ENCODE measurements around the gene EFHD2. TPM values are rescaled to one million over a fixed set of nuclear protein-coding genes. Genes with fewer than 3 reads are reported as not detected.

Gene EFHD2
- total RNA-seq, 3 donors from 2014 or later (not counting 1 experiment from before 2014, with no cell fraction given): 804 to 952 (median 855) TPM

- peak overlapping the region; percentile 63 for H3K27ac ChIP-seq (ENCODE audit: low read length)
- peaks cover 38% of the 10 kb centered on the region for H3K4me1 ChIP-seq (ENCODE audit: control insufficient read depth, insufficient read depth, low read length)
- H3K9me3 ChIP-seq (ENCODE audit: control insufficient read depth, insufficient read depth, low read length): no peaks in the 10 kb centered on the region
- intact Hi-C loops (cut with micrococcal nuclease): loop anchor here (5.0 kb wide), 2 partner anchors 33 to 37 kb away; no protein-coding TSS in a partner anchor
- H3K36me3 ChIP-seq (ENCODE audit: control insufficient read depth, insufficient read depth, low read length): no peaks in the 10 kb centered on the region
- WGBS (ENCODE audit: insufficient coverage): 91% methylated on average over 5 of the region's 5 CpGs
- H3K27me3 Mint-ChIP-seq (ENCODE audit: low read depth in 2 of 2): no peaks in the 10 kb centered on the region
- H3K4me3 Mint-ChIP-seq: peak overlapping the region; percentile 93
- ATAC-seq: no peak
- no peaks in the 10 kb centered on the region for H3K27me3 ChIP-seq (ENCODE audit: control insufficient read depth, insufficient read depth, low read length)
- TF ChIP-seq, protein P1, sequence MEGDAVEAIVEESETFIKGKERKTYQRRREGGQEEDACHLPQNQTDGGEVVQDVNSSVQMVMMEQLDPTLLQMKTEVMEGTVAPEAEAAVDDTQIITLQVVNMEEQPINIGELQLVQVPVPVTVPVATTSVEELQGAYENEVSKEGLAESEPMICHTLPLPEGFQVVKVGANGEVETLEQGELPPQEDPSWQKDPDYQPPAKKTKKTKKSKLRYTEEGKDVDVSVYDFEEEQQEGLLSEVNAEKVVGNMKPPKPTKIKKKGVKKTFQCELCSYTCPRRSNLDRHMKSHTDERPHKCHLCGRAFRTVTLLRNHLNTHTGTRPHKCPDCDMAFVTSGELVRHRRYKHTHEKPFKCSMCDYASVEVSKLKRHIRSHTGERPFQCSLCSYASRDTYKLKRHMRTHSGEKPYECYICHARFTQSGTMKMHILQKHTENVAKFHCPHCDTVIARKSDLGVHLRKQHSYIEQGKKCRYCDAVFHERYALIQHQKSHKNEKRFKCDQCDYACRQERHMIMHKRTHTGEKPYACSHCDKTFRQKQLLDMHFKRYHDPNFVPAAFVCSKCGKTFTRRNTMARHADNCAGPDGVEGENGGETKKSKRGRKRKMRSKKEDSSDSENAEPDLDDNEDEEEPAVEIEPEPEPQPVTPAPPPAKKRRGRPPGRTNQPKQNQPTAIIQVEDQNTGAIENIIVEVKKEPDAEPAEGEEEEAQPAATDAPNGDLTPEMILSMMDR (IDR thresholded peaks at IDR 0.05): no peak
- DNase-seq: no peak
- peak overlapping the region; percentile 87 to 88 for H3K27ac Mint-ChIP-seq
- peaks cover 34 to 55% of the 10 kb centered on the region in 2 donors for H3K4me1 Mint-ChIP-seq
- H3K36me3 Mint-ChIP-seq: no peaks in the 10 kb centered on the region
- H3K4me3 ChIP-seq (ENCODE audit: low read length): no peak overlapping the region
- no peaks in the 10 kb centered on the region for H3K9me3 Mint-ChIP-seq
These were observed 25.9 kb upstream of the EFHD2 start for GRCh38 chr1:15383810-15384209.

DNA sequence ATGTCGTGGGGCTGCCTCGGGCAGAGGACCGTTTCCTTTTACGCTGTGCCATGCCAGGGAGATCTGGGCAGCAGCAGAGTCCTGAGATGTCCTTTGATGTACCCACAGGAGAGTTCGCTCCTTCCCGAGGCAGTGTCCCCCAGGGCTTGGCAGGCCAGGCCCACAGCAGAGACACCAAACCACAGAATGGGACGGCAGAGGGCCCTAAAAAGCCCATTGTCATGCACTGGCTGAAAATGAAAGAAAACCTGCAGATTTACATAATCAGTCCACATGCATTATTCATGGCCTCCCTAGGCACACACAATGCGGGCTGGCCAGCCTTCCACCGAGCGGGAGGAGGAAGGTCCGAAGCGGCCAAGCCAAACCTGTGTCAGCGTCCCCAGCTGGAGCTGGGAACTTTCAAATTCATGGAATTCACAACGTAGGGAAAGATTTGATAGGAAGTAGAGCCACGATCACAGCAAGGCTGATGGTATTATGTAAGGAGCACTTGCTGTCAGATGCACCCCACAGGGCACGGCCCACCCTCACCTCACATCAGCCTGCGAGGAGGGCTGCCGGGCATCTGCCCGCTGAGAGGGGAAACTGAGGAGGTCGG lies 25.3 kb upstream of the EFHD2 start:
- peak overlapping the region; percentile 36 for H3K4me3 ChIP-seq (ENCODE audit: low read length)
- H3K36me3 ChIP-seq (ENCODE audit: control insufficient read depth, insufficient read depth, low read length): no peaks in the 10 kb centered on the region
- Mint-ChIP-seq H3K27me3 (ENCODE audit: low read depth in 2 of 2) (no peaks in the 10 kb centered on the region), H3K9me3 (no peaks in the 10 kb centered on the region), H3K4me3 (peak overlapping the region; percentile 93), H3K4me1 (peaks cover 34 to 55% of the 10 kb centered on the region in 2 donors), H3K27ac (peak overlapping the region; percentile 87 to 88), H3K36me3 (no peaks in the 10 kb centered on the region)
- H3K27me3 ChIP-seq (ENCODE audit: control insufficient read depth, insufficient read depth, low read length): no peaks in the 10 kb centered on the region
- ATAC-seq (peak; percentile 67 to 75 (median 72)), DNase-seq (peak; percentile 20 to 29)
- TF ChIP-seq, protein P1 (IDR thresholded peaks at IDR 0.05): no peak
- intact Hi-C loops (cut with micrococcal nuclease): loop anchor here (5.0 kb wide), 2 partner anchors 33 to 37 kb away; no protein-coding TSS in a partner anchor
- 28% methylated on average over 20 of the region's 20 CpGs for WGBS (ENCODE audit: insufficient coverage)
- H3K9me3 ChIP-seq (ENCODE audit: control insufficient read depth, insufficient read depth, low read length): no peaks in the 10 kb centered on the region
- H3K4me1 ChIP-seq (ENCODE audit: control insufficient read depth, insufficient read depth, low read length): peaks cover 38% of the 10 kb centered on the region
- peak overlapping the region; percentile 63 for H3K27ac ChIP-seq (ENCODE audit: low read length)

DNA sequence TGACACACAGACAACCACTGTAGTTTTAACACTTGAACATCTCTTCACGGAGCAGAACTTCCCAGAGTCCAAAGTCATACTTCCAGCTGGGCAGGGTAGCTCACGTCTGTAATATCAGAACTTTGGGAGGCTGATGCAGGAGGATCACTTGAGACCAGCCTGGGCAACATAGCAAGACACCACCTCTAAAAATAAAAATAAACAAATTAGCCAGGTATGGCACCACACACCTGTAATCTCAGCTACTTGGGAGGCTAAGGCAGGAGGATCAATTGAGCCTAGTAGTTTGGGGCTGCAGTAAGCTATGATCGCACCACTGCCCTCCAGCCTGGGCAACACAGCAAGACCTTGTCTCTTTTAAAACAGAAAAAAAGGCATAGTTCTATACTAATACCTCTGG lies 24.3 kb upstream of the EFHD2 start:
- TF ChIP-seq, protein P1 (IDR thresholded peaks at IDR 0.05): no peak
- intact Hi-C loops (cut with micrococcal nuclease): no loop called here
- Mint-ChIP-seq H3K9me3 (no peaks in the 10 kb centered on the region), H3K4me1 (peaks cover 34 to 50% of the 10 kb centered on the region in 2 donors), H3K4me3 (peak overlapping the region; percentile 93), H3K36me3 (no peaks in the 10 kb centered on the region), H3K27ac (peak overlapping the region; percentile 87 to 88), H3K27me3 (ENCODE audit: low read depth in 2 of 2) (no peaks in the 10 kb centered on the region)
- no peaks in the 10 kb centered on the region for H3K9me3 ChIP-seq (ENCODE audit: control insufficient read depth, insufficient read depth, low read length)
- no peak overlapping the region for H3K27ac ChIP-seq (ENCODE audit: low read length)
- no peak for DNase-seq
- no peak for ATAC-seq
- no peaks in the 10 kb centered on the region for H3K27me3 ChIP-seq (ENCODE audit: control insufficient read depth, insufficient read depth, low read length)
- WGBS (ENCODE audit: insufficient coverage): 89% methylated on average over 3 of the region's 3 CpGs
- peaks cover 38% of the 10 kb centered on the region for H3K4me1 ChIP-seq (ENCODE audit: control insufficient read depth, insufficient read depth, low read length)
- H3K36me3 ChIP-seq (ENCODE audit: control insufficient read depth, insufficient read depth, low read length): no peaks in the 10 kb centered on the region
- H3K4me3 ChIP-seq (ENCODE audit: low read length): no peak overlapping the region
